Thymus (tissue), 11 donors: ENCODE data around the gene BICRA. TPM values are rescaled to one million over a fixed set of nuclear protein-coding genes. Genes with fewer than 3 reads are reported as not detected.

Experiments used
- DNase-seq, 9 donors: peaks; one replicate each; pipeline ENCODE4 v3.0.0-alpha.2; 2013; ENCODE audit warnings: low spot score in 9 of 9, low read depth in 6 of 9, missing footprints in 1 of 9
- H3K27ac ChIP-seq, 2 donors: one replicate each; pipeline ENCODE4 v1.5.1; 2013; ENCODE audit warnings: control low read depth in 1 of 2, low read depth in 1 of 2, low read length in 1 of 2, mild to moderate bottlenecking in 1 of 2, moderate library complexity in 1 of 2
- H3K27me3 ChIP-seq, 2 donors: one replicate each; pipeline ENCODE4 v1.5.1; 2013; ENCODE audit warnings: low read length in 1 of 2; ENCODE audit not compliant: control insufficient read depth in 2 of 2, insufficient read depth in 1 of 2
- H3K36me3 ChIP-seq, 2 donors: one replicate each; pipeline ENCODE4 v1.5.1; 2013; ENCODE audit warnings: low read length in 1 of 2, mild to moderate bottlenecking in 1 of 2, moderate library complexity in 1 of 2; ENCODE audit not compliant: control insufficient read depth in 2 of 2, insufficient read depth in 2 of 2
- H3K4me1 ChIP-seq, 2 donors: one replicate each; pipeline ENCODE4 v1.5.1; 2013; ENCODE audit warnings: low read length in 2 of 2; ENCODE audit not compliant: control insufficient read depth in 2 of 2, insufficient read depth in 2 of 2
- H3K4me3 ChIP-seq, 2 donors: one replicate each; pipeline ENCODE4 v1.5.1; 2013; ENCODE audit warnings: low read length in 2 of 2, control low read depth in 1 of 2, mild to moderate bottlenecking in 1 of 2
- H3K9me3 ChIP-seq, 2 donors: one replicate each; pipeline ENCODE4 v1.5.1; 2013; ENCODE audit warnings: low read length in 1 of 2, mild to moderate bottlenecking in 1 of 2; ENCODE audit not compliant: control insufficient read depth in 2 of 2, insufficient read depth in 1 of 2
- WGBS: extraction: QIAGEN DNeasy Blood & Tissue Kit; methylation state at CpG from one replicate; pipeline ENCODE4 v1.1.7; 2013; 5-methylcytosine and 5-hydroxymethylcytosine counted together
- polyA plus RNA-seq: library from polyadenylated mRNA; stranded (reverse); fragments of 200-250 nt; gene quantifications from one replicate; pipeline ENCODE4 v1.2.3, GENCODE V29; 2013
- total RNA-seq: library from RNA; stranded (reverse); fragments of 120-200 nt; gene quantifications from one replicate; pipeline ENCODE4 v1.2.4, GENCODE V29; 2013
- donor health status: healthy.

The BICRA gene
- total and polyA plus RNA-seq, 2 donors: 1.5 to 8.1 TPM

DNA sequence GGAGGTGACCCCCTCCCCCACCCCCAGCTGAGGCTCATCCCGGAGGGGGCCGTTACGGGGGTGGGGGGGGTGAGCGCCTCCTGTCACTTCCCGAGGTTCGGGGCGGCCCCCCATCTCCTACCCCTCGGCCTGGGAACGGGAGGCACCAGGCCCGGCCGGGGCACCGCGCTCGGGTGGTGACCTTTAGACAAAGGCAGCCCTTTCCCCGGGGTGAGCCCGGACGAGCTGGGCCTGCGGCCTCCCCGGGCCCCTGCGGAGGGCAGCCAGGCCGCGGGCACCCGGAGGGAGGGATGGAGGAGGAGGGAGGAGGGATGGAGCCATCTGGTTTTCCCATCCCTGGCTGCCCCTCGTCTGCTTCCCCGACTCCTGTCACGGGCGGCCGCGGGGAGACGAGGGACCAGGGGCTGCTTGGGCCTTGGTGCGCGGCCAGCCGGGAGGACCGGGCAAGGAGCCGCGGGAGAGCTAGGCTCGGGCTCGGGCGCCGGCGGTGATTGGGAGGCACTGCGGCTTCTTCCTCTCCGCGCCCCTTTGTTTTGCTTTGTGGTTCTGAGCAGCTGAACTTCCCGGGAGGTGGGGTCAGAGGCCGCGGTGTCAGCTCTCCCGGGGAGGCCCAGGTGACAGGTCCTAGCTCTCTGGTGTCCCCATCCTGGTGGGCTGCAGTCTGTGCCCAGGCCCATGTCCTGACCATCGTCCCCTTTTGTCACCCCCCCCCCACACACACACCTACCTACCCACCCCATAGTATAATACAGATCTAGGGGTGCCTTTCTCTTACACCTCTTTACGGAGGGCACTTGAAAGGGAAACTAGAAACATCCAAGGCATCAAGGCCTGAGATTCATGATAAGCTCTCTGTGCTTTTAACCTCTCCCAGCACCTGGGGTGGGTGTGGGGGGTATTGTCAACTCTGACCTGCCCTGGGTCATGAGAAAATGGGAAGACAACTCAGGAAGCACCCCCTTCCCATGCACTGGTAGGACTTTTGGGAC lies 1.3 kb downstream of the BICRA start:
- peaks cover 11 to 20% of the 10 kb centered on the region in 2 donors for H3K4me1 ChIP-seq
- WGBS: under 1% methylated on average over 50 of the region's 50 CpGs
- peaks cover 6% of the 10 kb centered on the region in 2 donors for H3K36me3 ChIP-seq
- H3K27me3 ChIP-seq: no peaks in the 10 kb centered on the region
- peak overlapping the region; percentile 86 to 87 for H3K27ac ChIP-seq
- peak in 4 of 9 donors; percentile 41 to 72 (median 52) for DNase-seq
- peak overlapping the region; percentile 79 to 97 for H3K4me3 ChIP-seq
- peaks cover 0 to 3% of the 10 kb centered on the region in 2 donors for H3K9me3 ChIP-seq

DNA sequence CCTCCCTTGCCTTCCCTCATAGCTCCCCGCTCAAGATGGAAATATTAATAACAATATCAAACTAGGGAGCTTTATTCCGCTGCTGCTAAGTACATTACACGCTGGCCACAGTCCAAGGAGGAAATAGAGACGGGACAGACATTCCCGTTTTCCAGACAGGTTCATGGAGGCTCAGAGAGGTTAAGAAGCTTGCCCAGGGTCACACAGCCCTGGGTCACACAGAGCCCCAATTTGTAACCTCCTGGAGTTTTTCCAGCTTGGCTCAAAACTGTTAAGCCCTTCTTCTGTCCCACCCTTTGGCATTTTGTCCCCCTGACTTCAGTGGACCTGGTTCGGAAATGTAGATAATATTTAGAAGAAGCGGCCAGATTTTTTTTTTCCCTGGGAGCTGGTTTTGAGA lies 2.0 kb downstream of the BICRA start:
- no peak for DNase-seq
- peaks cover 6% of the 10 kb centered on the region in 2 donors for H3K36me3 ChIP-seq
- no peaks in the 10 kb centered on the region for H3K27me3 ChIP-seq
- H3K27ac ChIP-seq: peak overlapping the region in 1 of 2 donors; percentile 26
- H3K9me3 ChIP-seq: peaks cover 0 to 3% of the 10 kb centered on the region in 2 donors
- WGBS: 94% methylated on average over 7 of the region's 7 CpGs
- H3K4me1 ChIP-seq: peaks cover 11 to 20% of the 10 kb centered on the region in 2 donors
- H3K4me3 ChIP-seq: peak overlapping the region in 1 of 2 donors; percentile 79

DNA sequence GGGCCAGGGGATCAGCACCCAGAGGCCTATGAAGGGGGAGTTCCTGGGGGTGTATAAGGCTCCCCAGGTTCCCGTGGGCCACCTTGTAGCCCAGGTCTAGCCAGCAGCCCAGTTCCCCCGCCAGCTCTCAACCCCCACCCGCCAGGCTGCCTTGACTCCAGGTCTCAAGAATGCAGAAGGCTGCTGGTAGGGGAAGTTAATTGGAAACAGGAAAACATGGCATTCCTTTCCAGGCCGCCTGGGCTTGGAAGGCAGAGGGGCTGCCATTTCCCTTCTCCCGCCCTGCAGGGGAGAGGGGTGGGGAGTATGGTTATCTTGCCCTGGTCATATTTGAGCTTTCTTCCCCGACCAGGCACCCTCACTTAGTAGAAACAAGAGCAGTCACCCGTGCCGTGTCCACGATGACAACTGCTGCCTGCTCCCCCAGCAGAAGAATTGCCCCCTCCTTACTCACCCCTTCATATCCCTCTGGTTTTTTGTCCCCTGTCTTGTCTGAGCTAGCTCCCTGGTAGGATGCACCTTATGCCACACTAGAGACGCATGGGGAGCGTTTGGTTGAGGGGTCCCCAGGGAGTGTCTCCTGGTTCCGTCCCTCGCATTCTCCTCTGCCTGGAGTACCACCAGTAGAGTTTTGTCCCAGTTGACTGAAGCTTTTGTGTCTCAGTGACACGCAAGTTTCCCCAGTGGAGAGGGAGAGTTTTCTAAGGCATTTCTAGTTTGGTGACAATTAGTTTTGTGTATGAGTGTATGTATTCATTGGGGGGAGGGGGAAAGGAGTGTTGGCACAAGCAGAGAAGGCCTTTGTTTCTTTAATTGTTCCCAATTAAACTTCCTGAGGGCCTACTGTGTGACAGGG lies 4.5 kb downstream of the BICRA start:
- whole genome bisulfite sequencing: 89% methylated on average over 14 of the region's 14 CpGs
- H3K36me3 ChIP-seq: peaks cover 6% of the 10 kb centered on the region in 2 donors
- H3K4me3 ChIP-seq: no peak overlapping the region
- no peak for DNase-seq
- peaks cover 11 to 14% of the 10 kb centered on the region in 2 donors for H3K4me1 ChIP-seq
- H3K27ac ChIP-seq: no peak overlapping the region
- H3K9me3 ChIP-seq: no peaks in the 10 kb centered on the region
- no peaks in the 10 kb centered on the region for H3K27me3 ChIP-seq

DNA sequence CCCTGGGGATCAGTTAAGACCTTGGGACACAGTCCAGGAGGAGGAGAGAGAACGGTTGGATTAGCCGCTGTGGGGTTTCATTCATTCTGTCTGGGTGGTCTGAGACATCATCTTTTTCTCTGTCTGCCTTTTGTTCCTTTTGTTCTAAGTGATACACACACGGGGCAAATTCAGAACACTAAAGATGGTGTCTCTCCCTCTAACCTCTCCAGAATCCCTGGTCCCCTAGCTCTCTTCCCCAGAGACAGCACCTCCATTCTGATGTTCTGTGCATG lies 5.0 kb downstream of the BICRA start:
- DNase-seq: no peak
- WGBS: 86% methylated on average over 3 of the region's 3 CpGs
- H3K36me3 ChIP-seq: peaks cover 6 to 10% of the 10 kb centered on the region in 2 donors
- peaks cover 11 to 14% of the 10 kb centered on the region in 2 donors for H3K4me1 ChIP-seq
- H3K4me3 ChIP-seq: no peak overlapping the region
- no peaks in the 10 kb centered on the region for H3K9me3 ChIP-seq
- H3K27ac ChIP-seq: no peak overlapping the region
- H3K27me3 ChIP-seq: no peaks in the 10 kb centered on the region

DNA sequence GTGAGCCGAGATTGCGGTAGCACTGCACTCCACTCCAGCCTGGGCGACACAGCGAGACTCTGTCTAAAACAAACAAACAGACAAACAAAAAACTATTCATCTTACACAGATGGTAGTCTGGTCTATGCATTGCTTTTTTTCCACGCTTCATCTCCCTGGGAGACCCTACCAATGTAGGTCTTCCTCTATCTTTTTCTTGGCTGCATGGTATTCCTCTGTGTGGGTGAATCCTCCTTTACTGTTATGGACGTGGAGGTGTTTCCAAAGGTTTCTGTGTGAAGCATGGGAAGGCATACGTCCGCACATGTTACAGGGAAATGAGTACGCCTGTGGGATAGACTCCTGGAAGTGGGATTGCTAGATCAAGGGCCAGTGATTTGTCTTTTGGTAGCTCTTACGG lies 5.6 kb downstream of the BICRA start:
- no peak for DNase-seq
- H3K9me3 ChIP-seq: no peaks in the 10 kb centered on the region
- no peak overlapping the region for H3K27ac ChIP-seq
- H3K4me3 ChIP-seq: no peak overlapping the region
- H3K4me1 ChIP-seq: peaks cover 11 to 14% of the 10 kb centered on the region in 2 donors
- H3K36me3 ChIP-seq: peaks cover 6 to 10% of the 10 kb centered on the region in 2 donors
- H3K27me3 ChIP-seq: no peaks in the 10 kb centered on the region
- 98% methylated on average over 10 of the region's 10 CpGs for WGBS

DNA sequence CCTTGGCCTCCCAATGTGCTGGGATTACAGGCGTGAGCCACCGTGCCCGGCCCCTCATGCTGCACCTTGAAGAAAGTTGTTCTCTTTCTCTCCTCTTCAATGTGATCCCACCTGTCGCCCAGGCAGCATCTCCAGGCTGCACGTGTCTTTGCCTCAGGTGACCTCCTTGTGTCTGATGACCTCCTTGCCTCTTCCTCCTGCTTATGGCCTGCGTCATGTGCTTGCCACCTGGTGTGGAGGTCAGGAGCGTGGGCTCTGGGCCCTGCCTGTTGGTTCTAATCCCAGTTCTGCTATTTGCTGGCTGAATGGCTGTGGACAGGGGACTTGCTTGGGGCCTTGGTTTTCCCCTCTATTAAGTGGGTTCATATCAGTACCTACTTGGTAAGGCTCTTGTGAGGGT lies 6.3 kb downstream of the BICRA start:
- Histone ChIP-seq H3K4me1 (peaks cover 10 to 12% of the 10 kb centered on the region in 2 donors), H3K36me3 (peaks cover 6 to 15% of the 10 kb centered on the region in 2 donors), H3K4me3 (no peak overlapping the region), H3K9me3 (no peaks in the 10 kb centered on the region), H3K27me3 (no peaks in the 10 kb centered on the region), H3K27ac (no peak overlapping the region)
- no peak for DNase-seq
- WGBS: 91% methylated on average over 7 of the region's 7 CpGs

DNA sequence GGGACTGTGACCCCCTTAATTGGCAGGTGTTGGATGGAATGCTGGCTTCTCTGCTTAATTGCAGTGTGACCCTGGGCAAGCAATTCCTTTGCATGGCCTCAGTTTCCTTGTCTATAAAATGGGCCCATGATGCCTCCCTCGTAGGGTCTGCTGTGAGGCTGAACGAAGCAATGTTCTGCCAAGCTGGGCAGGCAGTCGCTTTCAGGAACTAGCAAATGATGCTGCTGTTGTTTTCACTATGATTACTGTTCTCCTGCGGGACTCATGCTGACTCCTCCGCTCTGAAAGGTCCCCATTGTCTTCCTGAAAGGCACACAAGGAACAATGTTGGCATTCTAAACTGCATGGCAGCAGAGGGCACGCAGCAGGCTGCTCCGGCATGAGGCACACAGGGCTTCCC lies 6.8 kb downstream of the BICRA start:
- Histone ChIP-seq H3K36me3 (peaks cover 8 to 20% of the 10 kb centered on the region in 2 donors), H3K27me3 (no peaks in the 10 kb centered on the region), H3K4me3 (no peak overlapping the region), H3K27ac (no peak overlapping the region), H3K4me1 (peaks cover 5 to 8% of the 10 kb centered on the region in 2 donors), H3K9me3 (no peaks in the 10 kb centered on the region)
- no peak for DNase-seq
- WGBS: 97% methylated on average over 7 of the region's 7 CpGs

DNA sequence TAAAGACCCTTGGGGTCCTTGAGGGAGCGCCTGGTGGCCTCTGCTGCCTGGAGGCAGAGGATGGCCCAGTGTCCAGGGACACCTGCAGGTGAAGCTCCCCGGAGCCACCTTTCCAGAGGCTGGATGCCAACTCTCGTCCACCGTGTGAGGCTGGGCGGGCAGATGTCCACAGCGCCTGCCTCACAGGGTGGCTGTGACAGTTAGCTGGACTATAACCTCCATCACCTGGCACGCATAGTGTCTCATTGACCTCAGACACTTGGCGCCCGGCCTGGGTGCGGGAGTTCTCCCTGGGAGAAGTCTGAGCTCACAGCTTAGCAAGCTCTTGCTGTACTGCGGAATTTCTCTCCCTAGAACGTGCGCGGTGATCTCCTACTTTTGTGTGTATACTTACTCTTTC lies 9.8 kb downstream of the BICRA start:
- H3K36me3 ChIP-seq: peaks cover 9 to 27% of the 10 kb centered on the region in 2 donors
- no peak overlapping the region for H3K27ac ChIP-seq
- H3K27me3 ChIP-seq: no peaks in the 10 kb centered on the region
- WGBS: 94% methylated on average over 14 of the region's 14 CpGs
- no peak overlapping the region for H3K4me3 ChIP-seq
- H3K4me1 ChIP-seq: no peaks in the 10 kb centered on the region
- no peak for DNase-seq
- H3K9me3 ChIP-seq: no peaks in the 10 kb centered on the region

DNA sequence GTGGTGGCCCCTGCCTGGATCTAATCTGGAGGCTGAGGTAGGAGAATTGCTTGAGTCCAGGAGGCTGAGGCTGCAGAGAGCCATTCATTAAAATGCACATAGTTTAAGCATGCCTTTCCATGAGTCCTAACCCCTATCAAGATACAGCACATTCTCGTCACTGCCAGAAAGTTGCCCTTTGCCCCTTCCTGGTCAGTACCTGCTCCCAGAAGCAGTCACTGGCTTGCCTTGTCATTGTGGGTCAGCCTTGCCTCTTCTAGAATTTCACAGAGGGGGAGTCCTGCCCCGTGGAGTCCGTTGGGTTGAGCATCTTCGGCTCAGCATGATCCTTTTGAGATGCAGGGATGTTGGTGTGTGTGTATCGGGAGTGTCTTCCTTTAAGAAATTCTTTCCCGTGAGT lies 10.8 kb downstream of the BICRA start:
- Histone ChIP-seq H3K9me3 (no peaks in the 10 kb centered on the region), H3K36me3 (peaks cover 6 to 25% of the 10 kb centered on the region in 2 donors), H3K27ac (no peak overlapping the region), H3K27me3 (no peaks in the 10 kb centered on the region), H3K4me3 (no peak overlapping the region), H3K4me1 (no peaks in the 10 kb centered on the region)
- 94% methylated on average over 6 of the region's 6 CpGs for WGBS
- DNase-seq: no peak
